Activated naive CD8-positive, alpha-beta T cell treated with anti-CD3 and anti-CD28 coated beads, Interleukin-2, amount 10 ng/mL, durations not matched to agents 7 days and 5 days (primary cell): ENCODE measurements around the gene CPB2. TPM values are rescaled to one million over a fixed set of nuclear protein-coding genes. Genes with fewer than 3 reads are reported as not detected.

Source experiments
- ATAC-seq: fragments of 150-1000 bp; cut with Tn5 transposase; one replicate; pipeline ENCODE4 v1.10.0; 2021; ENCODE audit warnings: low read depth, moderate library complexity
- POLR2A ChIA-PET: fragments of 350-600 bp; sonication (Branson Sonifier 250); formaldehyde crosslinking; loops from one replicate; lab custom pipeline; 2021; ENCODE audit warnings: antibody characterized with exemption; lab: Charles Lee
- DNase-seq: peaks from one replicate; pipeline ENCODE4 v3.0.0; 2021
- H3K27ac Mint-ChIP-seq: one replicate; pipeline ENCODE4 v1.8.0; 2022; ENCODE audit warnings: mild to moderate bottlenecking, mixed read lengths
- H3K27me3 Mint-ChIP-seq: one replicate; pipeline ENCODE4 v1.8.0; 2022; ENCODE audit warnings: mild to moderate bottlenecking, moderate library complexity, mixed read lengths
- H3K36me3 Mint-ChIP-seq: one replicate; pipeline ENCODE4 v1.8.0; 2021; ENCODE audit warnings: mild to moderate bottlenecking, mixed read lengths
- H3K4me1 Mint-ChIP-seq: one replicate; pipeline ENCODE4 v1.8.0; 2021; ENCODE audit warnings: mixed read lengths
- H3K4me3 Mint-ChIP-seq: one replicate; pipeline ENCODE4 v1.8.0; 2022; ENCODE audit warnings: mild to moderate bottlenecking, moderate library complexity, mixed read lengths
- H3K9me3 Mint-ChIP-seq: one replicate; pipeline ENCODE4 v1.8.0; 2021; ENCODE audit warnings: mixed read lengths
- total RNA-seq, 2 experiments: library from RNA; stranded (reverse); gene quantifications; one replicate each; pipeline ENCODE4 v1.2.3, GENCODE V29; 2021

Gene CPB2
- total RNA-seq, 2 experiments from 2014 or later, result not detected

DNA sequence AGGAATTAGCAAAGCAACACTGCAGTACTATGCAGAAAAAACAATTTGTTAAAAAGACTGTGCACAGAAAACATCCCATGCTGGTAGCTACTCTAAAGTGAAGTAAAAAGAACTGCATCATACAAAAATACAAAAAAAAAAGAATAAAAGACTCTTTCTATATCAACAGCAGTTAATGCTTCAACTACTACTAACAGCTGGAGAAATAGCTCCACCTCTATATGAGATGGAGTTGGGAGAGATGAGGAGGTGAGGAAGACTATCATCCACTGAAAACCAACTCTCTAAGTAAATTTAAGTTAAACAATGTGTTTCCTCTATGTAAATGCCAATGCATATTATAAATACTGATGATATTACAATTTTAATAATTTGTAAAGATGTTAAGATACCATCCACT, 54.1 kb downstream of the CPB2 start:
- peak overlapping the region; percentile 67 for H3K4me3 Mint-ChIP-seq
- peaks cover 2% of the 10 kb centered on the region for H3K36me3 Mint-ChIP-seq
- ATAC-seq, result no peak
- POLR2A ChIA-PET, result no interaction called here
- peaks cover 36% of the 10 kb centered on the region for H3K4me1 Mint-ChIP-seq
- no peak overlapping the region for H3K27ac Mint-ChIP-seq
- H3K9me3 Mint-ChIP-seq, result no peaks in the 10 kb centered on the region
- no peak for DNase-seq
- H3K27me3 Mint-ChIP-seq, result peaks cover 6% of the 10 kb centered on the region

DNA sequence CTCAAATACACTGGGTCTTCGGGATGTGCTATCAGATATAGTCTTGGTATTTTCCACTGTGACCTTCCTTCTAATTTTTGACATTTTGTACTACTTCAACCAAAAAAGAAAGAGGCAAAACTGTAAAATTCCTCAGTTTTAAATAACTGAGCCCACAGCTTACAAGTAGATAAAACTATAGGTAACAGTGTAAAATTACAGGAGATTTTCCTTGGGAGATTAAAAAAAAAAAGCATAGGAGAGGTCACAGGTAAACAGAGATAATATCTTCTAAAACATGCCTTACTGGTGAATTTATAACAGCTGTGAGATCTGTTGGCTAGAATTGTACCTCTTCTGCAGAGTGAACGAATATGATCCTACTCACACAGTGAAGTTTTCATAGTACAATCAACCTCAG, 59.4 kb downstream of the CPB2 start:
- POLR2A ChIA-PET, result no interaction called here
- no peak overlapping the region for H3K27ac Mint-ChIP-seq
- no peak for ATAC-seq

DNA sequence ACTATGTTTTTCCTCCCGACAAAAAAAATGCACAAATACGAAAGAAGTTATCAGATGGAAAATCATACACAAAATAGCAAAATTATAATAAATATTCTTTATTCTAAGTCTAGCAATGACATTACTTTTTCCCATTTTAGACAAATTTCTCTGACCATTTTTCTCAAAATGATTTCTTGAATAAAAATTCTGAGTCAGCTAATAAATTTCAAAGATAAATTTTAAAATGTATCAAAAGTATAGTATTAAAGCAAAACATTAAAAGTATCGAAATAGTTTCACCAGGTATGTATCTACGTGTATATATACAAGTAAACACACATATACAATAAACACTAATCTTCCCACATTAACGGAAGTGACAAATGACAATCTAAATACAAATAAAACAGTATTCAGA, 61.2 kb downstream of the CPB2 start:
- H3K27ac Mint-ChIP-seq, result no peak overlapping the region
- POLR2A ChIA-PET, result no interaction called here
- no peak overlapping the region for H3K4me3 Mint-ChIP-seq
- DNase-seq, result no peak
- H3K9me3 Mint-ChIP-seq, result no peaks in the 10 kb centered on the region
- no peak for ATAC-seq
- no peaks in the 10 kb centered on the region for H3K27me3 Mint-ChIP-seq
- peaks cover 17% of the 10 kb centered on the region for H3K4me1 Mint-ChIP-seq
- peaks cover 22% of the 10 kb centered on the region for H3K36me3 Mint-ChIP-seq

More for the DNA sequence above, 59.4 kb downstream of the CPB2 start:
- Mint-ChIP-seq H3K27me3 (no peaks in the 10 kb centered on the region), H3K4me3 (no peak overlapping the region), H3K9me3 (no peaks in the 10 kb centered on the region), H3K4me1 (peaks cover 26% of the 10 kb centered on the region), H3K36me3 (peaks cover 12% of the 10 kb centered on the region)
- DNase-seq, result no peak

DNA sequence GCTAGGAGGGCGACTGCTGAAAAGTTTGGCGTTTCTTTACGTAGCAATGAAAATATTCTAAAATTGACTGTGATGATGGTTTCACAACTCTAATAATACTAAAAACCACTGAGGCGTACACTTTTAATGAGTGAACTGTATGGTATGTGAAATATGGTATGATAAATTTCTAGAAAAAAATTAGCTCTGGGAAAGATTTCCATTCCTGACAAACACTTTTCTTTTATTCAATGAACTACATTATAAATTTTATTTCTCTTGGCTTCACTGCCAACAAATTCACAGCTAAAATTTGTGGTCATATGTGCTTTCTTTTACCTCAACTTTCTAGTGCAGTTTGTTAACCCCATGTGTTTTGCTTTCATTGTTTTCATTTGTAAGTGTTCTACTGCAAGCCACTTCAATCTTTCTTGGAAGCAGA, 63.4 kb downstream of the CPB2 start:
- H3K36me3 Mint-ChIP-seq, result peaks cover 27% of the 10 kb centered on the region
- H3K9me3 Mint-ChIP-seq, result no peaks in the 10 kb centered on the region
- H3K27me3 Mint-ChIP-seq, result no peaks in the 10 kb centered on the region
- H3K27ac Mint-ChIP-seq, result no peak overlapping the region
- POLR2A ChIA-PET, result no interaction called here
- DNase-seq (no peak), ATAC-seq (no peak)
- no peak overlapping the region for H3K4me3 Mint-ChIP-seq
- H3K4me1 Mint-ChIP-seq, result peaks cover 6% of the 10 kb centered on the region

DNA sequence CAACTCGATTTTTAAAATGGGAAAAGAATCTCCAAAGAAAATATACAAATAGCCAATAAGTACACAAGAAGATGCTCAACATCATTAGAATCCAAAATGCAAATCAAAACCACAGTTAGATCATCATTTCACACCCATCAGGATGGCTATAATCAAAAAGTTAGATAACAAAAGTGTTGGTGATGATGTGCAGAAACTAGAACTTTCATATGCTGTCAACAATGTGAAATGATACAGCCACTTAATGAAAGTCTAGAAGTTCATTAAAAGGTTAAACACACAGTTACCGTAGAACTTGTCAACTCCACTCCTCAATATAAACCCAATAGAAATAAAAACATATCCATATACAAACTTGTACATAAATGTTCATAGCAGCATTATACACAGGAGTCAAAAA, 64.1 kb downstream of the CPB2 start:
- peaks cover 33% of the 10 kb centered on the region for H3K36me3 Mint-ChIP-seq
- no peak overlapping the region for H3K4me3 Mint-ChIP-seq
- no peak for DNase-seq
- POLR2A ChIA-PET, result no interaction called here
- H3K4me1 Mint-ChIP-seq, result peaks cover 6% of the 10 kb centered on the region
- H3K27me3 Mint-ChIP-seq, result no peaks in the 10 kb centered on the region
- H3K9me3 Mint-ChIP-seq, result no peaks in the 10 kb centered on the region
- H3K27ac Mint-ChIP-seq, result no peak overlapping the region
- ATAC-seq, result no peak

DNA sequence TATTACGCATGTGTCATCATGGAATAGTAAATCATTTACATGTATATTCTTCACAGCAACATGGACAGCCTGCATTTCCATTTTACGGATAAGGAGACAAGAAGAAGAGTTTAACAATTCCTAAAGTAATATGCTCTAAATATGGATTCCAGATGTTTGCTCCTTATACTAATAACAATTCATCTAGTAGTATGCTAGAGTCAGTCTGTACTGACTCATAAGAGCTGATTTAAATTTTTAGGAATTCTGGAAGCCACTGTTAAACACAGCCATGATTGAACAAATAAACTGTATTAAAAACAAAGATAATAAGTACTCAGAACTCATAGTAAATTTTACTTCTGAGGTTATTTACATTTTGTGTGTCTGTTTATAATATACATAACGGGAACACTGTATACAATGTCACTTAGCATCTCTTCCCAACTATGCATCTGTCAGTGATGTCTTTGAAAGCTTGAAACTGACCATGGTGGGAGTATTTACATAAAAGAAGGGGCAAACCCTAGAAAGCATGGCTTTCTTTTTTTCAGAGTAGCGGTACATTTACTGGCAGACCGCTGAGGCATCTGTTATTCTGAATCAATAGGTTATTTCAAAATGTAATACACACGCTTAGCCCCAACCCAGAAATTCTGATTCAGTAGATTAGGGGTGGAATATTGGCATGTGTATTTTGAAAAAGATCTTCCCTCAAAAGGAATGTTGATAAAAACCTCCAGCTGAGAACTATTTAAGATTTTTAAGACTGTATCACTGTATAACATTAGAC, 65.2 kb downstream of the CPB2 start:
- no peak for ATAC-seq
- H3K4me1 Mint-ChIP-seq, result peaks cover 3% of the 10 kb centered on the region
- no peaks in the 10 kb centered on the region for H3K9me3 Mint-ChIP-seq
- no peaks in the 10 kb centered on the region for H3K27me3 Mint-ChIP-seq
- DNase-seq, result no peak
- peaks cover 38% of the 10 kb centered on the region for H3K36me3 Mint-ChIP-seq
- no peak overlapping the region for H3K27ac Mint-ChIP-seq
- no peak overlapping the region for H3K4me3 Mint-ChIP-seq
- POLR2A ChIA-PET, result no interaction called here

DNA sequence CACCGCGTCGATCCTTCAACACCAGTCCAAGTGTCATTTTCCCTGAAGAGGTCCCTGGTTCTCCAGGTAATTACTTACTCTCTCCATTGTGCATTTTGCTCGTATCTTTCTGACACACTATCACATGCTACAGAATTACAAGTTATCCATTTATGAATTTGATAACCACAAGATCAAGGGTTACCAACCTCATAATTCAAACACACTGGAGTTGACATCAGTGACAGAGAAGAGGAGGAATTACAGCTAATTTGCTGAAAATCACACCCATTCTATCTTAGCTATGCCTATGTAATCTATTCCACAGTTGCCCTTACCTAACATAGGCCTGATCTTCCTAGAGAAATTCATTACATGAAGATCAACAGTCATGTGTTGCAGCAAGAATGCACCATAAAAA, 66.5 kb downstream of the CPB2 start:
- Mint-ChIP-seq H3K4me1 (peaks cover 3% of the 10 kb centered on the region), H3K9me3 (no peaks in the 10 kb centered on the region), H3K4me3 (no peak overlapping the region), H3K27me3 (no peaks in the 10 kb centered on the region), H3K36me3 (peaks cover 49% of the 10 kb centered on the region), H3K27ac (no peak overlapping the region)
- ATAC-seq (no peak), DNase-seq (no peak)
- POLR2A ChIA-PET, result no interaction called here

DNA sequence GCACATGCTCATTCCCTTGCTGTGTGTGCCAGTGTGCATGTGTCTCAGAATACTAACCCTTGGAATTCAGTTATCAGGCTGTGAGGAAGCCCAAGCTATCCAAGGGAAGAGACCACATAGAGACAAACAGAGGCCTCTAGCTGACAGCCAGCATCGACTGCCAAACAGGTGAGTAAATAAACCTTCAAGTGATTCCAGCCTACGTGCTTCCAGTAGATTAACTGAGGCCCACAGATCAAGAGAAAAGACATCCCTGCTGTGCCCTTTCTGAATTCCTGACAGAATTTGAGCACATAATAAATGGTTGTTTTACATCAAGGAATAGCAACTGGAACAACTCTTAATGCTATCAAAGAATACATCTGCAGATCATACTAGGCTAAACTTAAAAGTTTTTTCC, 69.8 kb downstream of the CPB2 start:
- POLR2A ChIA-PET, result no interaction called here
- peaks cover 59% of the 10 kb centered on the region for H3K36me3 Mint-ChIP-seq
- H3K27me3 Mint-ChIP-seq, result no peaks in the 10 kb centered on the region
- ATAC-seq (no peak), DNase-seq (no peak)
- no peak overlapping the region for H3K27ac Mint-ChIP-seq
- H3K9me3 Mint-ChIP-seq, result peaks cover 6% of the 10 kb centered on the region
- H3K4me1 Mint-ChIP-seq, result peaks cover 8% of the 10 kb centered on the region
- H3K4me3 Mint-ChIP-seq, result no peak overlapping the region

DNA sequence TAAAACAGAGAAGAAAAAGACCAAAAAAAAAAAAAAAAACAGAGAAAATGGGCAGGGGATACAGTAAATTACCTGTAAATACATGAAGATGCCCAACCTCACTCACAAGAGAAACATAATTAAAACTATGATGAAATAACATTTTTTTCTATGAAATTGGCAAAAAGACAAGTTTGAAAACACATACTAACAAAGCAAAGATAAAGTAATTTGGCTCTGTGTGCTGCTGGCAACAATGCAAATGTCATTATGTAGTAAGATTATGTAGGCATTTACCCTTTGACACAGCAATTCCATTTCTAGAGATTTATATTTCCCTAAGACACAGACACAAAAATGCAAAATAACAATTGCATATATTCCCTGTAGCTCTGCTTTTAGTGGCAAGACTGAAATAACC, 72.5 kb downstream of the CPB2 start:
- POLR2A ChIA-PET, result no interaction called here
- DNase-seq, result no peak
- Mint-ChIP-seq H3K9me3 (peaks cover 7% of the 10 kb centered on the region), H3K27me3 (no peaks in the 10 kb centered on the region), H3K4me3 (no peak overlapping the region), H3K27ac (no peak overlapping the region), H3K36me3 (peaks cover 63% of the 10 kb centered on the region), H3K4me1 (peaks cover 8% of the 10 kb centered on the region)
- ATAC-seq, result no peak

DNA sequence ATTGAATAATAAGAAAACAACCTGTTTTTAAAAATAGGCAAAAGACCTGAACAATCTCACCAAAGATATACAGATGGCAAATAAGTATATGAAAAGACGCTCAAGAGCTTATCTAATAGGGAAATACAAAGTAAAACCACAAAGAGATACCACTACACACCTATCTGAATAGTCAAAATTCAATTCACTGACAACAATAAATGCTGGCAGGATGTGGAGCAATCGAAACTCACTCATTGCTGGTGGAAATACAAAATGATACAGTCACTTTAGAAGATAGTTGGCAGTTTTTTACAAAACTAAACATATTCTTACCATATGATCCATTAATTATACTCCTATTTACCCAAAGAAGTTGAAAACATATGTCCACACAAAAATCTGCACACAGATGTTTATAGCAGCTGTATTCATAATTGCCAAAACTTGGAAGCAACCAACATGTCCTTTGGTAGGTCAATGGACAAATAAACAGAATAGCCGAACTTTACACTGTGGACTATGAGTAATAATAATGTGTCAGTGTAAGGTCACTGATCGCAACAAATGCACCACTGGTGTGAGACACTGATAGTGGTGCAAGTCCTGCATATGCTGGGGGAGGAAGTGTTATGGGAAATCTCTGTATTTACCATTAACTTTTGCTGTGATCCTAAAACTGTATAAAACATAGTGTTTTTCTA, 73.1 kb downstream of the CPB2 start:
- ATAC-seq (no peak), DNase-seq (no peak)
- Mint-ChIP-seq H3K9me3 (peaks cover 7% of the 10 kb centered on the region), H3K4me3 (no peak overlapping the region), H3K4me1 (peaks cover 8% of the 10 kb centered on the region), H3K27ac (no peak overlapping the region), H3K27me3 (no peaks in the 10 kb centered on the region), H3K36me3 (peaks cover 66% of the 10 kb centered on the region)
- POLR2A ChIA-PET, result no interaction called here

DNA sequence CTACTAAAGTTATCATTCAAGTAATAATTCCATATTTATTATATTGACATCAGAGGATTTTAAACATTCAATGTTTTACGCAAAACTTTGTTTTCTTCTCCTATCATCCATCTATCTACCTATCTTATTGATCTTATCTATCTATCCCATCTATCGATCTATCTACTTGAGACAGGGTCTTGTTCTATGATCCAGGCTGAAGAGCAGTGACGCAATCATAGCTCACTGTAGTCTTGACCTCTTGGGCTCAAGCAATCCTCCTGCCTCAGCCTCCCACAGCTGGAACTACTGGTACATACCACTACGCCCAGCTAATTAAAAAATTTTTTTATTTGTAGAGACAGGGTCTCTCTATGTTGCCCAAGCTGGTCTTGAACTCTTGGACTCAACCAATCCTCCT, 79.7 kb downstream of the CPB2 start:
- POLR2A ChIA-PET, result interaction anchor here (0.5 kb wide), 1 partner anchor 560 kb away, joined by 3 read pairs; the partner anchor contains the start of gene COG3
- H3K27me3 Mint-ChIP-seq, result no peaks in the 10 kb centered on the region
- no peak for DNase-seq
- no peak for ATAC-seq
- peaks cover 3% of the 10 kb centered on the region for H3K9me3 Mint-ChIP-seq
- no peak overlapping the region for H3K4me3 Mint-ChIP-seq
- H3K27ac Mint-ChIP-seq, result no peak overlapping the region
- H3K4me1 Mint-ChIP-seq, result no peaks in the 10 kb centered on the region
- H3K36me3 Mint-ChIP-seq, result peaks cover 28% of the 10 kb centered on the region

DNA sequence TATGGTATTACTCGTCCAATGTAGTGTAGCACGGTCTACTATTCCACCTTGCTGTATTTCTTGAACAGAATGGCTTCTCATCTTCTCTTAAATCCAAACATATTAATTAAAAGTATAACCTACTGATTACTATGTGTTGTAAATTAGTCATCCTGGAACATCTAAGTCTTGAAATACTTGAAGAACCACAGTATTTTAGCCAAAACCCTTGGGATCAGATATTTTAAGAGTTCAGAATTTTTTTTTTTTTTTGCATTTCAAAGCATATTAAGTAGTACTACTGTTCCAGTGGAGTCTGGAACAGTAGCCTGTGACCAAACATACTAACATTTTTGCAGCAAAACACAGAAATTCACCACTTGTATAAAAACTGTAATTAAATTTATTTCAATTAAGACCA, 82.4 kb downstream of the CPB2 start:
- H3K4me3 Mint-ChIP-seq, result no peak overlapping the region
- peaks cover 10% of the 10 kb centered on the region for H3K36me3 Mint-ChIP-seq
- no peak for DNase-seq
- POLR2A ChIA-PET, result no interaction called here
- H3K27ac Mint-ChIP-seq, result no peak overlapping the region
- H3K9me3 Mint-ChIP-seq, result no peaks in the 10 kb centered on the region
- no peak for ATAC-seq
- H3K27me3 Mint-ChIP-seq, result no peaks in the 10 kb centered on the region
- no peaks in the 10 kb centered on the region for H3K4me1 Mint-ChIP-seq

DNA sequence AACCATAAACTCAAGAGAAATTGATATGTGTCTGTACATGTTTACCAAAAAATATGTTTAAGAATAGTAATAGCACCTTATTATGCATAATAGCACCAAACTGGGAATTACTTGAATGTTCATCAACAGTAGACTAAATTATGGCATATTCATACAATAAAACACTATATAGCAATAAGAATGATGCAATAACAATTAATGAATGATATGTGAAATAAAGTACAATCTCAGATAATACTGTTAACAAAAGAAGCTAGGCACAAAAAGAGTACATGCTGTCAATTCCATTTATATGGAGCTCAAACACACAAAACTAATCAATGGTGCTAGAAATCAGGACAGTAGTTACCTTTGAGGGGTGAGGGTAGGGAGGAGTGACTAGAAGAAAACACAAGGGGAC, 88.6 kb downstream of the CPB2 start:
- Mint-ChIP-seq H3K9me3 (no peaks in the 10 kb centered on the region), H3K4me3 (no peak overlapping the region), H3K27me3 (no peaks in the 10 kb centered on the region), H3K36me3 (peaks cover 15% of the 10 kb centered on the region), H3K4me1 (no peaks in the 10 kb centered on the region), H3K27ac (no peak overlapping the region)
- ATAC-seq, result no peak
- DNase-seq, result no peak
- POLR2A ChIA-PET, result no interaction called here

DNA sequence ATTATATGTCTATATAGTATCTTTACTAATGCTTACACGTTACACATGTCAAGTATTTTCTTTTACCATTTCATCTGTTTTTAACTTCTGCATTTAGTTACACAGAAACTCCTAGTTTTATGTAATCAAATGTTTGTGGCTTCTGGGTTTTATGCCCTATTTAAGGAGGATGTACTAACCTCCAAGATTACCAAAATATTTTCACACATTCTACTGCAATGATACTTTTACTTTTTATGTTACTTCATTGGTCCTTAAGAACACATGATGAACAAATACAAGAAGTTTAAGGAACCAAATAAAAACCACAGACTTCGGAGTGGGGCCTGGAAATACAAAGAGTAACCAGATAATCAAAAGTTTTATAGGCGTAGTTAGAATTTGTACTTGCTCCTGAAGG, 89.5 kb downstream of the CPB2 start:
- Mint-ChIP-seq H3K36me3 (peaks cover 15% of the 10 kb centered on the region), H3K4me1 (no peaks in the 10 kb centered on the region), H3K9me3 (no peaks in the 10 kb centered on the region), H3K27ac (no peak overlapping the region), H3K27me3 (no peaks in the 10 kb centered on the region), H3K4me3 (no peak overlapping the region)
- ATAC-seq (no peak), DNase-seq (no peak)
- POLR2A ChIA-PET, result no interaction called here
